Measurements from ENCODE around the gene SYNE2. TPM values are rescaled to one million over a fixed set of nuclear protein-coding genes. Genes with fewer than 3 reads are reported as not detected.
A peak's percentile ranks its signal among the peaks of the same experiment; 100 is the strongest.

The SYNE2 gene
- total and polyA plus RNA-seq, 2 donors from 2014 or later, result 65.9 to 461 TPM

GRCh38 chr14:63991833-63992232, 139.0 kb downstream of the SYNE2 start:
- H3K36me3 ChIP-seq (ENCODE audit: control insufficient read depth in 2 of 3, insufficient read depth in 3 of 3, low read length in 3 of 3), result peaks cover 8 to 31% (median 30%) of the 10 kb centered on the region in 3 donors
- H3K9me3 ChIP-seq (ENCODE audit: control insufficient read depth in 2 of 3, insufficient read depth in 1 of 3, low read length in 3 of 3), result no peaks in the 10 kb centered on the region
- no peak for TF ChIP-seq CTCF (IDR thresholded peaks at IDR 0.05; ENCODE audit: borderline replicate concordance, extremely low read depth, insufficient read depth)
- FAIRE-seq (no peak), DNase-seq (no peak)
- H3K27me3 ChIP-seq (ENCODE audit: control insufficient read depth, insufficient read depth, low read length), result no peaks in the 10 kb centered on the region
- no peak overlapping the region for H3K4me3 ChIP-seq (ENCODE audit: low read length in 3 of 3)
- no peak overlapping the region for H3K9ac ChIP-seq (ENCODE audit: low read length in 3 of 3)
- intact Hi-C loops (cut with DNase I), result no loop called here
- no peaks in the 10 kb centered on the region for H3K4me1 ChIP-seq (ENCODE audit: control insufficient read depth in 2 of 3, insufficient read depth in 2 of 3, low read depth in 1 of 3, low read length in 3 of 3)
- no peak overlapping the region for H3K27ac ChIP-seq (ENCODE audit: low read depth in 2 of 2, low read length in 2 of 2)

- DNase-seq (no peak), FAIRE-seq (no peak)
- H3K9me3 ChIP-seq (ENCODE audit: control insufficient read depth in 2 of 3, insufficient read depth in 1 of 3, low read length in 3 of 3), result no peaks in the 10 kb centered on the region
- no peak for TF ChIP-seq CTCF (IDR thresholded peaks at IDR 0.05; ENCODE audit: borderline replicate concordance, extremely low read depth, insufficient read depth)
- no peak overlapping the region for H3K27ac ChIP-seq (ENCODE audit: low read depth in 2 of 2, low read length in 2 of 2)
- H3K4me3 ChIP-seq (ENCODE audit: low read length in 3 of 3), result no peak overlapping the region
- H3K4me1 ChIP-seq (ENCODE audit: control insufficient read depth in 2 of 3, insufficient read depth in 2 of 3, low read depth in 1 of 3, low read length in 3 of 3), result no peaks in the 10 kb centered on the region
- no peak overlapping the region for H3K9ac ChIP-seq (ENCODE audit: low read length in 3 of 3)
- no peaks in the 10 kb centered on the region for H3K27me3 ChIP-seq (ENCODE audit: control insufficient read depth, insufficient read depth, low read length)
- intact Hi-C loops (cut with DNase I), result no loop called here
- peaks cover 10 to 41% (median 39%) of the 10 kb centered on the region in 3 donors for H3K36me3 ChIP-seq (ENCODE audit: control insufficient read depth in 2 of 3, insufficient read depth in 3 of 3, low read length in 3 of 3)
Measured at GRCh38 chr14:63992858-63993257, 140.1 kb downstream of the SYNE2 start.

- FAIRE-seq (no peak), DNase-seq (peak in 1 of 5 donors; percentile 26)
- Histone ChIP-seq H3K9ac (ENCODE audit: low read length in 3 of 3) (no peak overlapping the region), H3K4me3 (ENCODE audit: low read length in 3 of 3) (no peak overlapping the region), H3K4me1 (ENCODE audit: control insufficient read depth in 2 of 3, insufficient read depth in 2 of 3, low read depth in 1 of 3, low read length in 3 of 3) (no peaks in the 10 kb centered on the region), H3K9me3 (ENCODE audit: control insufficient read depth in 2 of 3, insufficient read depth in 1 of 3, low read length in 3 of 3) (no peaks in the 10 kb centered on the region), H3K27me3 (ENCODE audit: control insufficient read depth, insufficient read depth, low read length) (no peaks in the 10 kb centered on the region), H3K36me3 (ENCODE audit: control insufficient read depth in 2 of 3, insufficient read depth in 3 of 3, low read length in 3 of 3) (peaks cover 10 to 41% (median 39%) of the 10 kb centered on the region in 3 donors), H3K27ac (ENCODE audit: low read depth in 2 of 2, low read length in 2 of 2) (no peak overlapping the region)
- TF ChIP-seq CTCF (IDR thresholded peaks at IDR 0.05; ENCODE audit: borderline replicate concordance, extremely low read depth, insufficient read depth), result no peak
- intact Hi-C loops (cut with DNase I), result no loop called here
Measured at GRCh38 chr14:63993992-63994391, 141.2 kb downstream of the SYNE2 start.

DNA sequence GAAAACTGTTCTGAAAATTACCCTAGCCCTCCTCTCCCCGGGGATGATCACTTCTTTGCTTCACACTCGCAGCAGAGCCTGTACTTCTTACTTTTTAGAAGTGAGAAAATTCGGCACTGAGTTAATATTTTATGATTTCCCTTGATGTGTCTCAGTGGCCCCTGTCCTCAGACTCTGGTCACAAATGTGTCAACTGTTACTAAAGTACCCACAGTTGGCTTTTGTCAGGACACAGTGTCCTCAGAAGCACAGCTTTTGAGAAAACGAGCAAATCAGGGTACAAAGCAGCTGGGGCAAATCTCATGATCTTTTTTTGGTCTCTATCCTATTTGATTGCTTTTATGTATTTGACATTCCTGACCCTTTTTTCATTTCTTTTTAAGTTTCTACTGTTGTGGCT, 142.5 kb downstream of the SYNE2 start:
- peaks cover 15 to 44% (median 41%) of the 10 kb centered on the region in 3 donors for H3K36me3 ChIP-seq (ENCODE audit: control insufficient read depth in 2 of 3, insufficient read depth in 3 of 3, low read length in 3 of 3)
- no peak for TF ChIP-seq CTCF (IDR thresholded peaks at IDR 0.05; ENCODE audit: borderline replicate concordance, extremely low read depth, insufficient read depth)
- intact Hi-C loops (cut with DNase I), result no loop called here

More for the DNA sequence above, 142.5 kb downstream of the SYNE2 start:
- no peaks in the 10 kb centered on the region for H3K9me3 ChIP-seq (ENCODE audit: control insufficient read depth in 2 of 3, insufficient read depth in 1 of 3, low read length in 3 of 3)
- H3K27ac ChIP-seq (ENCODE audit: low read depth in 2 of 2, low read length in 2 of 2), result no peak overlapping the region
- DNase-seq (peak in 1 of 5 donors; percentile 19), FAIRE-seq (no peak)
- no peaks in the 10 kb centered on the region for H3K4me1 ChIP-seq (ENCODE audit: control insufficient read depth in 2 of 3, insufficient read depth in 2 of 3, low read depth in 1 of 3, low read length in 3 of 3)
- no peaks in the 10 kb centered on the region for H3K27me3 ChIP-seq (ENCODE audit: control insufficient read depth, insufficient read depth, low read length)
- H3K4me3 ChIP-seq (ENCODE audit: low read length in 3 of 3), result no peak overlapping the region
- H3K9ac ChIP-seq (ENCODE audit: low read length in 3 of 3), result no peak overlapping the region

All from kidney (tissue), 14 donors.